Naive thymus-derived CD4-positive, alpha-beta T cell (primary cell): ENCODE measurements around the gene STX19. TPM values are rescaled to one million over a fixed set of nuclear protein-coding genes. Genes with fewer than 3 reads are reported as not detected.
A peak's percentile ranks its signal among the peaks of the same experiment; 100 is the strongest.
"Not testable (repeated sequence)": the region's sequence is repeated elsewhere in the genome, so short reads cannot be mapped to it uniquely, and the experiment has no call there.

Experiments used
- ATAC-seq: fragments of 150-1000 bp; cut with Tn5 transposase; 2 replicates; pipeline ENCODE4 v1.10.0; 2021; ENCODE audit warnings: mild to moderate bottlenecking, moderate library complexity
- CTCF ChIA-PET: fragments of 350-600 bp; sonication (Branson Sonifier 250); formaldehyde crosslinking; loops from one replicate; lab custom pipeline; 2021; ENCODE audit warnings: antibody characterized with exemption; lab: Charles Lee
- POLR2A ChIA-PET: fragments of 350-600 bp; sonication (Branson Sonifier 250); formaldehyde crosslinking; loops from one replicate; lab custom pipeline; 2021; ENCODE audit warnings: antibody characterized with exemption, inconsistent platforms; lab: Charles Lee
- DNase-seq, 9 donors: peaks; one replicate each; pipeline versions ENCODE4 v3.0.0 to v3.0.0-alpha.2; 2020 to 2022; ENCODE audit warnings: mixed read lengths in 1 of 9
- H3K27ac ChIP-seq: one replicate; pipeline ENCODE4 v1.7.0; 2013; ENCODE audit warnings: mild to moderate bottlenecking, low read depth, low read length, moderate library complexity
- H3K27me3 ChIP-seq, 2 donors: one replicate each; pipeline ENCODE4 v1.7.0; 2013; ENCODE audit warnings: low read length in 2 of 2, mild to moderate bottlenecking in 2 of 2, moderate library complexity in 2 of 2; ENCODE audit not compliant: control insufficient read depth in 2 of 2, insufficient read depth in 2 of 2
- H3K36me3 ChIP-seq, 3 experiments: 1 replicate in 2 of 3; 2 replicates in 1 of 3; pipeline ENCODE4 v1.7.0; 2013; ENCODE audit warnings: low read length in 3 of 3, mild to moderate bottlenecking in 3 of 3, moderate library complexity in 1 of 3; ENCODE audit not compliant: insufficient read depth in 3 of 3, control insufficient read depth in 2 of 3
- H3K4me1 ChIP-seq, 2 donors: one replicate each; pipeline ENCODE4 v1.7.0; 2013; ENCODE audit warnings: low read length in 2 of 2, mild to moderate bottlenecking in 2 of 2, moderate library complexity in 1 of 2; ENCODE audit not compliant: control insufficient read depth in 2 of 2, insufficient read depth in 2 of 2
- H3K4me3 ChIP-seq: 2 replicates; pipeline ENCODE4 v1.7.0; 2013; ENCODE audit warnings: mild to moderate bottlenecking, low read length
- H3K9me3 ChIP-seq, 3 experiments: 1 replicate in 2 of 3; 2 replicates in 1 of 3; pipeline ENCODE4 v1.7.0; 2013; ENCODE audit warnings: low read length in 3 of 3; ENCODE audit not compliant: control insufficient read depth in 2 of 3
- H3K27ac Mint-ChIP-seq, 9 donors: one replicate each; pipeline ENCODE4 v1.8.0; 2020 to 2022; ENCODE audit warnings: mixed read lengths in 9 of 9, mild to moderate bottlenecking in 8 of 9, moderate library complexity in 5 of 9, inconsistent platforms in 2 of 9
- H3K27me3 Mint-ChIP-seq, 5 donors: one replicate each; pipeline ENCODE4 v1.8.0; 2021 to 2022; ENCODE audit warnings: mixed read lengths in 5 of 5, mild to moderate bottlenecking in 1 of 5
- H3K36me3 Mint-ChIP-seq, 5 donors: one replicate each; pipeline ENCODE4 v1.8.0; 2020 to 2022; ENCODE audit warnings: mixed read lengths in 5 of 5, mild to moderate bottlenecking in 3 of 5, inconsistent platforms in 1 of 5
- H3K4me1 Mint-ChIP-seq, 7 donors: one replicate each; pipeline ENCODE4 v1.8.0; 2020 to 2022; ENCODE audit warnings: mixed read lengths in 7 of 7, mild to moderate bottlenecking in 3 of 7, inconsistent platforms in 1 of 7
- H3K4me3 Mint-ChIP-seq, 10 donors: one replicate each; pipeline ENCODE4 v1.8.0; 2020 to 2022; ENCODE audit warnings: mild to moderate bottlenecking in 10 of 10, mixed read lengths in 10 of 10, moderate library complexity in 6 of 10, inconsistent platforms in 2 of 10
- H3K9me3 Mint-ChIP-seq, 11 donors: one replicate each; pipeline ENCODE4 v1.8.0; 2020 to 2022; ENCODE audit warnings: mixed read lengths in 11 of 11, mild to moderate bottlenecking in 4 of 11, inconsistent platforms in 1 of 11, moderate library complexity in 1 of 11
- intact Hi-C, 2 donors: fragments of 100-400 bp; cut with micrococcal nuclease; formaldehyde crosslinking; loops; one replicate each; pipeline ENCODE4 v1.15.1; 2023
- polyA plus RNA-seq, 2 donors: library from polyadenylated mRNA; unstranded; fragments of 300-500 nt; fragmentation: Illumina TruSeq; gene quantifications; one replicate each; pipeline ENCODE4 v1.2.3, GENCODE V29; 2021
- total RNA-seq, 6 experiments: library from RNA in 5 of 6; stranded (reverse) in 5 of 6; gene quantifications; 1 replicate in 5 of 6; 2 replicates in 1 of 6; pipeline ENCODE4 v1.2.3 and lab custom pipeline; 2021 to 2026

The STX19 gene
- total and polyA plus RNA-seq, 7 experiments from 2014 or later, result 0.45 TPM; not detected in 6

DNA sequence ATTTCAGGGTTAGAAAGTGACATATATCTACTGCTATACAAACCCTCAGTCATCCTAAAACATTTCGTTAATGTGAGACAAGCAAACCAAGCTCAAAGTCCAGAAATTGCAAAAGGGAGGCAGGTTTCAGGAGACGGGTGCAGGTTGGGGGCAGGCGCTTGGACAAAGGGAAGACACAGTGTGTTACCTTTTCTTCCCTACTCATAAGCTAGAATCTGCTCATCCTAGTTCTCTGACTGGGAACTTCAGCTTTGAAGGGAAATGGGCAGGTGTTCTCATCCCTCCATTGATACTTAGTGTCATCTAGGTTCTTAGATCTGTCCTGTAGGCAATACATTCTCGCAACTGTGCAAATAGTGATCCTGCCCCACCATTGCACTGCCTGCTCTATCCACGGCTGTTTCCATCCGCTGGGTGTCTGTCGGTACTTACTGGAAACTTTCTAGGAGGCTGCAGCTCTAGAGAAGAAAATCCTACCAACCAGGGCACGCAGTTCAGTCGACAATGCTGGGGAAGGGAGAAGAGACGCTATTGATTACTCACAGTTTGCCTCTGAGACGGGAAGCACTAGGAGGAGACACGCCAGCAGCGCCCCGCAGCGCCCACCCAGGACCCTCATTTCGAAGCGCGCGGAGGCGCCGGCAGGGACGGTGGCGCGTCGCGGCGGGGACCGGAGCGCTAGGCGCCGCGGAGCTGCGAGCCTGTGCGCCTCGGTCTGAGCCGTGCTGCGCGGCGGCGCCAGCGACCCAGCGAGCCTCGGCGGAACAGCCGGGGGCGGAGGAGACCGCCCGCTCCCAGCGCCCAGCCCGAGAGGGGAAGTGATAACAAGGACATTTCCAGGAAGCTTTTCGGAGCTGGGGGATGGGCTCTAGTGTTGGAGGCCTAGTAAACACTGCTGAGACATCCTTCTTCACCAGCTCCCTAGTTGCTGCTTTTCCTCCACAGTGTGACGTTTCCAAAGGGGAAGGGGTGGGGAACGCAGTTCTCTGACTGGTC lies 55.0 kb downstream of the STX19 start, which contains the start of gene PROS1:
TSS of gene PROS1 (minus strand) at position 766 of the 996 bp plus-strand sequence. CDS start at position 619, 147 bp downstream.
- Histone ChIP-seq H3K4me3 (peak within 1 kb of the TSS; percentile 66), H3K27me3 (no peaks in the 10 kb centered on the region)
- CTCF ChIA-PET, result interaction anchor here (0.7 kb wide), 1 partner anchor 39 kb away, joined by 3 read pairs; no protein-coding TSS in a partner anchor

DNA sequence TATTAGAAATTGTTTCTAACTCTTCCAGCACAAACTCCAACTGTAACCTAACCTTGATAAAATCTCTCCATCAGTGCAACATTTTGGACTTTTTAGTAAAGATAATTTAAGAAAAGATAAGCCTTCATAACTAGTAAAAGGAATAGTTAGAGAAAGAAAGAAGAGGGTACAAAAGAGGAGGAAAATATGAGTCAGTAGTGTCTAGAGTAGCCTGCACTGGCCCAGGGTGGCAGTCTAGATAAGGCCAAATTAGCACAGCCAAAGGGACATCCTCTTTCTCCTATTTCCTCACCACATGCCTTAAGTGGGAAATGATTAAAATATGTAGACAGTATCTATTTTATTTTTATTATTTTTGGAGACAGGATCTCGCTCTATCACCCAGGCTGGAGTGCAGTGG lies 58.4 kb downstream of the STX19 start:
- no peak overlapping the region for H3K4me3 ChIP-seq
- Mint-ChIP-seq H3K27me3 (peaks cover 13 to 22% (median 15%) of the 10 kb centered on the region in 5 donors), H3K4me3 (no peak overlapping the region), H3K36me3 (no peaks in the 10 kb centered on the region), H3K27ac (no peak overlapping the region), H3K9me3 (peaks cover 0 to 3% (median 0%) of the 10 kb centered on the region in 11 donors), H3K4me1 (peaks cover 9 to 13% (median 11%) of the 10 kb centered on the region in 7 donors)
- intact Hi-C loops, result no loop called here
- peaks cover 0 to 10% of the 10 kb centered on the region in 2 donors for H3K4me1 ChIP-seq
- H3K27me3 ChIP-seq, result no peaks in the 10 kb centered on the region
- no peaks in the 10 kb centered on the region for H3K36me3 ChIP-seq
- ATAC-seq, result no peak
- ChIA-PET POLR2A (no interaction called here), CTCF (no interaction called here)
- no peak for DNase-seq
- H3K27ac ChIP-seq, result no peak overlapping the region
- no peaks in the 10 kb centered on the region for H3K9me3 ChIP-seq

More for the DNA sequence above, 55.0 kb downstream of the STX19 start, which contains the start of gene PROS1:
- Mint-ChIP-seq H3K27me3 (peaks cover 9 to 27% (median 15%) of the 10 kb centered on the region in 5 donors), H3K4me3 (peak within 1 kb of the TSS; percentile 76 to 93 (median 83)), H3K36me3 (no peaks in the 10 kb centered on the region), H3K27ac (peak within 1 kb of the TSS in 3 of 9 donors; percentile 47 to 75 (median 55)), H3K4me1 (peaks cover 9 to 13% (median 11%) of the 10 kb centered on the region in 7 donors), H3K9me3 (no peaks in the 10 kb centered on the region)
- Histone ChIP-seq H3K9me3 (no peaks in the 10 kb centered on the region), H3K36me3 (no peaks in the 10 kb centered on the region), H3K4me1 (peaks cover 0 to 10% of the 10 kb centered on the region in 2 donors), H3K27ac (no peak within 1 kb of the TSS)
- POLR2A ChIA-PET, result interaction anchor here (1.6 kb wide), 1 partner anchor 89 kb away, joined by 7 read pairs; the partner anchor contains the start of genes DHFR2 and NSUN3
- intact Hi-C loops, result no loop called here
- ATAC-seq (peak; percentile 90), DNase-seq (peak; percentile 22 to 65 (median 35))

DNA sequence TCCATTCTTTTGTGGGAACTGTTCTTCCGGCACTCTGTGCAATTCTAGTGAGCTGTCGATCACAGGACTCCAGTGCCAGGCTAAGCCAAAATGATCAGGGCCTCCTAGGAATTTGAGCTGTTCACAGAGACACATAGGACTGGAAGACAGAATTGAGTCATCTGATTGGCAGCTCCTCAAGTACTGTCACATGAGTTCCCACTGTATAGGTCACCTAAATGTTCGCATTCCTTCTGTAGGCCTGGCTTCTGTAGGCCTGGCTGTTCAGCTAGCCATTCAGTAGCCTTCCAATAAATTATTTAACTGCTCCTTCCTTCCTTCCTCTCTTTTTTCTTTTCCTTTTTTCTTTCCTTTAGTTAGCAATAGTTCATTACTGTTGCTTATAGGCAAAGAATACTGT lies 59.0 kb downstream of the STX19 start:
- peaks cover 9 to 13% (median 11%) of the 10 kb centered on the region in 7 donors for H3K4me1 Mint-ChIP-seq
- Histone ChIP-seq H3K27me3 (no peaks in the 10 kb centered on the region), H3K4me1 (peaks cover 0 to 10% of the 10 kb centered on the region in 2 donors), H3K4me3 (no peak overlapping the region), H3K36me3 (no peaks in the 10 kb centered on the region), H3K27ac (no peak overlapping the region), H3K9me3 (no peaks in the 10 kb centered on the region)
- H3K27ac Mint-ChIP-seq, result no peak overlapping the region
- peaks cover 0 to 5% (median 0%) of the 10 kb centered on the region in 11 donors for H3K9me3 Mint-ChIP-seq
- H3K36me3 Mint-ChIP-seq, result no peaks in the 10 kb centered on the region
- CTCF ChIA-PET, result no interaction called here
- ATAC-seq (no peak), DNase-seq (no peak)
- no peak overlapping the region for H3K4me3 Mint-ChIP-seq
- peaks cover 13 to 22% (median 18%) of the 10 kb centered on the region in 5 donors for H3K27me3 Mint-ChIP-seq
- POLR2A ChIA-PET, result no interaction called here
- intact Hi-C loops, result no loop called here

DNA sequence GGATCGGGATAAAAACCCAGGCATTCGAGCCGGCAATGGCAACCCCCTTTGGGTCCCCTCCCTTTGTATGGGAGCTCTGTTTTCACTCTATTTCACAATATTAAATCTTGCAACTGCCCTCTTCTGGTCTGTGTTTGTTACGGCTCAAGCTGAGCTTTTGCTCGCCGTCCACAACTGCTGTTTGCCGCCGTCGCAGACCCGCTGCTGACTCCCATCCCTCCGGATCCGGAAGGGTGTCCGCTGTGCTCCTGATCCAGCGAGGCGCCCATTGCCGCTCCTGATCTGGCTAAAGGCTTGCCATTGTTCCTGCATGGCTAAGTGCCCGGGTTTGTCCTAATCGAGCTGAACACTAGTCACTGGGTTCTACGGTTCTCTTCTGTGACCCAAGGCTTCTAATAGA lies 63.3 kb downstream of the STX19 start:
- H3K4me3 Mint-ChIP-seq, H3K9me3 Mint-ChIP-seq, H3K27ac Mint-ChIP-seq, H3K36me3 Mint-ChIP-seq, H3K4me1 ChIP-seq, H3K27ac ChIP-seq, H3K27me3 ChIP-seq, intact Hi-C loops, ATAC-seq, H3K4me3 ChIP-seq, H3K36me3 ChIP-seq, CTCF ChIA-PET, H3K4me1 Mint-ChIP-seq, H3K9me3 ChIP-seq, POLR2A ChIA-PET, DNase-seq: not testable (repeated sequence)
- peaks cover 0 to 21% (median 9%) of the 10 kb centered on the region in 5 donors for H3K27me3 Mint-ChIP-seq

Other genes starting within 250 kb of the STX19 start
- gene PROS1, start 54.7 kb downstream of the STX19 start, total RNA-seq, result under 1 TPM in 2 of 5 experiments, not detected in 3; 0.54 to 0.80 TPM
- under 1 TPM in 1 of 2 donors, not detected in 1; 0.13 TPM for gene PROS1, start 54.7 kb downstream of the STX19 start, polyA plus RNA-seq
- 10 to 100 TPM in 1 of 5 experiments, 1 to 10 TPM in 4; 5.3 to 10.2 (median 7.0) TPM for gene ARL13B, start 48.4 kb downstream of the STX19 start, total RNA-seq
- gene ARL13B, start 48.4 kb downstream of the STX19 start, polyA plus RNA-seq, result 1 to 10 TPM; 4.4 to 7.8 TPM
- gene DHFR2, start 34.3 kb upstream of the STX19 start, total RNA-seq, result 10 to 100 TPM in 2 of 5 experiments, 1 to 10 TPM in 3; 1.5 to 17.9 (median 9.0) TPM
- 1 to 10 TPM; 3.0 to 5.2 TPM for gene DHFR2, start 34.3 kb upstream of the STX19 start, polyA plus RNA-seq
- 10 to 100 TPM; 19.9 to 24.0 (median 20.5) TPM for gene NSUN3, start 34.5 kb upstream of the STX19 start, total RNA-seq
- gene NSUN3, start 34.5 kb upstream of the STX19 start, polyA plus RNA-seq, result 10 to 100 TPM in 1 of 2 donors, 1 to 10 TPM in 1; 7.3 to 13.0 TPM